Measurements from ENCODE around the gene CMBL. TPM values are rescaled to one million over a fixed set of nuclear protein-coding genes. Genes with fewer than 3 reads are reported as not detected.
"Not testable (repeated sequence)": the region's sequence is repeated elsewhere in the genome, so short reads cannot be mapped to it uniquely, and the experiment has no call there.

CMBL gene
- total and polyA plus RNA-seq, 2 donors: 1.9 to 8.1 TPM

DNA sequence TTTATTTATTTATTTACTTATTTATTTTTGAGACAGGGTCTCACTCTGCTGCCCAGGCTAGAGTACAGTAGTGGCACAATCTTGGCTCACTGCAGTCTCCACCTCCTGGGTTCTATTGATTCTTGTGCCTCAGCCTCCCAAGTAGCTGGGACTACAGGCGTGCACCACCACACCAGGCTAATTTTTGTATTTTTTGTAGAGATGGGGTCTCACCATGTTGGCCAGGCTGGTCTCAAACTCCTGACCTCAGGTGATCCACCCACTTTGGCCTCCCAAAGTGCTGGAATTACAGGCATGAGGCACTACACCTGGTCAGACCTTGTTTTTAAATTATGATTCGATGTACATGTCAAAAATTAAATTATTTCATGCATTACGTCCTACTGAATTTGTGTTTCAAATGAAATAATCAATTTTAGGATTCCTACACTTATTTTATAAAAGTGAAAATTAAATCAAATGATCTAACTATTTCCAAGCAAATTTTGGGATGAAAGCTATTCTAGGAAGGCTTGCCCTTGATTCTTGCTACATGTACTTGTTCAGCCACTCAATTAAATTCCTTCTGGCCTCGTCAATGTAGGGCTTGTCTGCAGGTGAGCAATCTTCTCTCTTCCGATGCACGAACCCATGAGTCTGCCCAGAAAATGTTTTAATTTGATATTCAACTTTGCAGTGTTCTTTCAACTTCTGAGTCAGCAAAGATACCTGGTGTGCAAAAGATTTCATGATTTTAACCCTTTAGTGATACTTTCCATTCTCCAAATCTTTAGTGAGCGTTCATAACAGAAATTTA, 27.6 kb downstream of the CMBL start:
- H3K4me1 ChIP-seq (ENCODE audit: control insufficient read depth in 2 of 2, insufficient read depth in 2 of 2, low read length in 2 of 2): peaks cover 0 to 9% of the 10 kb centered on the region in 2 donors
- H3K36me3 ChIP-seq (ENCODE audit: control insufficient read depth in 2 of 2, insufficient read depth in 2 of 2, low read length in 1 of 2): no peaks in the 10 kb centered on the region
- H3K4me3 ChIP-seq (ENCODE audit: low read length in 2 of 2): no peak overlapping the region
- H3K27me3 ChIP-seq (ENCODE audit: control insufficient read depth in 2 of 2, insufficient read depth in 1 of 2, low read length in 1 of 2): no peaks in the 10 kb centered on the region
- DNase-seq (ENCODE audit: low read depth in 6 of 9, low spot score in 9 of 9): no peak
- no peak overlapping the region for H3K27ac ChIP-seq (ENCODE audit: low read depth in 1 of 2, low read length in 1 of 2)
- 96% methylated on average over 7 of the region's 7 CpGs for WGBS
- H3K9me3 ChIP-seq (ENCODE audit: control insufficient read depth in 2 of 2, insufficient read depth in 1 of 2, low read length in 1 of 2): no peaks in the 10 kb centered on the region

DNA sequence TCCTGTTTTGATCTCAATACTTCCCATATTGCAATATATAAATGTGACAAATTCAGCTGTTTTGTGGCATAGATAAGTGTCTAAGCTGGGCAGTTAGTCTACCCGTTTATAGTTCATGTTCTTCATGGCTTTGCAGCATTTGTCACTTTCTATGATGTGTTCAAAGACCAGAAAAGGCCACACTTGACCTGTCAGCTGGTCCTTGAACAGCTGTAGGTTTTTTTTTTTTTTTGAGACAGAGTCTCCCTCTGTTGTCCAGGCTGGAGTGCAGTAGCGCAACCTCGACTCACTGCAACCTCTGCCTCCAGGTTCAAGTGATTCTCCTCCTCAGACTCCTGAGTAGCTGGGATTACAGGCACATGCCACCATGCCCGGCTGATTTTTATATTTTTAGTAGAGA, 28.4 kb downstream of the CMBL start:
- H3K9me3 ChIP-seq (ENCODE audit: control insufficient read depth in 2 of 2, insufficient read depth in 1 of 2, low read length in 1 of 2): no peaks in the 10 kb centered on the region
- no peak for DNase-seq (ENCODE audit: low read depth in 6 of 9, low spot score in 9 of 9)
- H3K4me3 ChIP-seq (ENCODE audit: low read length in 2 of 2): no peak overlapping the region
- no peak overlapping the region for H3K27ac ChIP-seq (ENCODE audit: low read depth in 1 of 2, low read length in 1 of 2)
- no peaks in the 10 kb centered on the region for H3K36me3 ChIP-seq (ENCODE audit: control insufficient read depth in 2 of 2, insufficient read depth in 2 of 2, low read length in 1 of 2)
- H3K27me3 ChIP-seq (ENCODE audit: control insufficient read depth in 2 of 2, insufficient read depth in 1 of 2, low read length in 1 of 2): no peaks in the 10 kb centered on the region
- 97% methylated on average over 4 of the region's 4 CpGs for WGBS
- H3K4me1 ChIP-seq (ENCODE audit: control insufficient read depth in 2 of 2, insufficient read depth in 2 of 2, low read length in 2 of 2): peaks cover 0 to 10% of the 10 kb centered on the region in 2 donors

DNA sequence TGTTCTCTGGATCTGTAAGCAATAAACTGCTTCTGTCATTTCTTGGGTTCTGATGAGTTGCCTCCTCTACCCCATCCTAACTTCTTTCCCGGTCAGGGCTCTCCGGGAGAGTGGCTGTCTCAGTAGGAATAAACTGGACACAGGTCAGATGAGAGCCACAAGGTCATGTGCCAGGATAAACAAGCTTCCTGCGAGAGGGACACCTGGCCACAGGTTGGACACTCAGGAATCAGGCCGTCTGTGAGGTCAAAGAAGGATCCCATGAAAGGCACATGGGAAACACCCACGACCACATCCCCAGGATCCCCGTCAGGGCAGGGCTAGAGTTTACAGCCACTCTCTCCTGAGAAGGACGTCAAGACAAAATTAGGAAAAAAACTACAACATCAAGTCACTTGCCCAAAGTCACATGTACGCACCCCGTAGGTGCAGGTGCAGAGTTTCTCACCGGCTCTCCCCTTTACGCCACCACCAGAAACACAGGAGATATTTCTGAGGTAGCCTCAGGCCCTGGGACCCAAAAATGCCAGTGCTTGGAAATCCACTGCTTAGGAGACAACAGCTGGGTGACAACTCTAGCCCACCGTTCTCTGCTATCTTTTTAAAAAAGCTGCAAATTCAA, 28.9 kb downstream of the CMBL start:
- H3K27ac ChIP-seq (ENCODE audit: low read depth in 1 of 2, low read length in 1 of 2): no peak overlapping the region
- WGBS: 96% methylated on average over 12 of the region's 12 CpGs
- peaks cover 0 to 10% of the 10 kb centered on the region in 2 donors for H3K4me1 ChIP-seq (ENCODE audit: control insufficient read depth in 2 of 2, insufficient read depth in 2 of 2, low read length in 2 of 2)
- no peaks in the 10 kb centered on the region for H3K27me3 ChIP-seq (ENCODE audit: control insufficient read depth in 2 of 2, insufficient read depth in 1 of 2, low read length in 1 of 2)
- DNase-seq (ENCODE audit: low read depth in 6 of 9, low spot score in 9 of 9): no peak
- H3K9me3 ChIP-seq (ENCODE audit: control insufficient read depth in 2 of 2, insufficient read depth in 1 of 2, low read length in 1 of 2): no peaks in the 10 kb centered on the region
- no peaks in the 10 kb centered on the region for H3K36me3 ChIP-seq (ENCODE audit: control insufficient read depth in 2 of 2, insufficient read depth in 2 of 2, low read length in 1 of 2)
- H3K4me3 ChIP-seq (ENCODE audit: low read length in 2 of 2): no peak overlapping the region

DNA sequence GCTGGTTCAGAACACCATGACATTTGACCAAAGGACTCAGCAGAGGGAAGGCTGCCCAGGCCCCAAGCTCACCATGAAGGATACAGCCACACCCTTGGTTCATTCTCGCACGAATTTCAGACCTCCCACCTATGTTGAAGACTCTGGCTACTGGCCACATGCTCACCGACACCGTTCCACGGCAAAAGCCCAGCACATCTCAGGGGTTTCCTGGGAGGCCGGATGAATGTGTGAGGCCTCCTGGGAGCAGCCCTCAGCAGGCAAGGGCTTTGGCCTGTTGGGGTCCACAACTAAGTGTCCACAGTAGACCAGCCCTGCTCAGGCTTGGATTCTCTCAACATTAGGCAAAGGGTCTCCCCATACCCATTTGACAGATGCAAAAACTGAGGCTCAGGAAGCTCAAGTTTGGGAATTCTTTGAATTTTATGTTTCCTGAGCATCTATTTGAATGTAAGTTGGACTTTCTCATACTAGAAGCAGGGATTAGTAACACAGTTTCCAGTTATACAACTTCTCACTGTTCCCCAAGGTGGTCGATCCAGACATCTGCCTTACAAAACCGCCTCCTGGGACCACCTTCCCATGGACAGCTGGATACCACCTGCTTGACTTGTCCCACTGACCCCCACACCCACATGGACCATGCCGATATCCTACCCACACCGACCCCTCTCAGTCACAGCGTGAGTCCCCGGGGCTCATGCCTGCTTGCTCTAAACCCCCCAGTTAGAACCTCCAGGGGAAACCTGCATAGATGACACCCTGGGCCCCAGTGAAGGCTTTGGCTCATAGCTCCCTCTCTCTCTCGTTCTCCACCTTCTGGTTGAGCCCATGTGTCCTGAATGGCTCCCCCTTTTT, 29.7 kb downstream of the CMBL start:
- no peak overlapping the region for H3K27ac ChIP-seq (ENCODE audit: low read depth in 1 of 2, low read length in 1 of 2)
- H3K4me3 ChIP-seq (ENCODE audit: low read length in 2 of 2): no peak overlapping the region
- H3K36me3 ChIP-seq (ENCODE audit: control insufficient read depth in 2 of 2, insufficient read depth in 2 of 2, low read length in 1 of 2): no peaks in the 10 kb centered on the region
- no peaks in the 10 kb centered on the region for H3K27me3 ChIP-seq (ENCODE audit: control insufficient read depth in 2 of 2, insufficient read depth in 1 of 2, low read length in 1 of 2)
- DNase-seq (ENCODE audit: low read depth in 6 of 9, low spot score in 9 of 9): no peak
- peaks cover 0 to 10% of the 10 kb centered on the region in 2 donors for H3K4me1 ChIP-seq (ENCODE audit: control insufficient read depth in 2 of 2, insufficient read depth in 2 of 2, low read length in 2 of 2)
- no peaks in the 10 kb centered on the region for H3K9me3 ChIP-seq (ENCODE audit: control insufficient read depth in 2 of 2, insufficient read depth in 1 of 2, low read length in 1 of 2)
- 96% methylated on average over 13 of the region's 13 CpGs for WGBS

DNA sequence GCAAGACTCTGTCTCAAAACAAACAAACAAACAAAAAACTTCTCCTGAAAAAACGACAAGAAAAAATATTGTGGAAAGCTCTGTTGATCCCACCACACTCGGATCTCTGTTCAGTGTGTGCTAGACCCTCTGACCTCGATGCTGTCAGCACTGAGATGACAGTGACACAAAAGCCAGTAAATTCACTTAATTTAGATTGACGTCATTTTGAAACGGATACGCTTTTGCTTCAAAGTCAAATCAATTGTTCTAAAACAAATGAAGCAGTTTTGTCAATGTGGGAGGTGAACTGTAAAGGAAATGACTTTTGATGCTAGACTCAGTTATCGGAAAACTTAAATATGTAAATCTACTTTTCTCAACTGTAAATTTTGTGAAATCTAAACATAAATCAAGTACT, 31.0 kb downstream of the CMBL start:
- Histone ChIP-seq H3K9me3 (ENCODE audit: control insufficient read depth in 2 of 2, insufficient read depth in 1 of 2, low read length in 1 of 2) (no peaks in the 10 kb centered on the region), H3K4me1 (ENCODE audit: control insufficient read depth in 2 of 2, insufficient read depth in 2 of 2, low read length in 2 of 2) (peaks cover 0 to 10% of the 10 kb centered on the region in 2 donors), H3K4me3 (ENCODE audit: low read length in 2 of 2) (no peak overlapping the region), H3K36me3 (ENCODE audit: control insufficient read depth in 2 of 2, insufficient read depth in 2 of 2, low read length in 1 of 2) (no peaks in the 10 kb centered on the region), H3K27ac (ENCODE audit: low read depth in 1 of 2, low read length in 1 of 2) (no peak overlapping the region), H3K27me3 (ENCODE audit: control insufficient read depth in 2 of 2, insufficient read depth in 1 of 2, low read length in 1 of 2) (no peaks in the 10 kb centered on the region)
- 93% methylated on average over 7 of the region's 7 CpGs for WGBS
- DNase-seq (ENCODE audit: low read depth in 6 of 9, low spot score in 9 of 9): no peak

DNA sequence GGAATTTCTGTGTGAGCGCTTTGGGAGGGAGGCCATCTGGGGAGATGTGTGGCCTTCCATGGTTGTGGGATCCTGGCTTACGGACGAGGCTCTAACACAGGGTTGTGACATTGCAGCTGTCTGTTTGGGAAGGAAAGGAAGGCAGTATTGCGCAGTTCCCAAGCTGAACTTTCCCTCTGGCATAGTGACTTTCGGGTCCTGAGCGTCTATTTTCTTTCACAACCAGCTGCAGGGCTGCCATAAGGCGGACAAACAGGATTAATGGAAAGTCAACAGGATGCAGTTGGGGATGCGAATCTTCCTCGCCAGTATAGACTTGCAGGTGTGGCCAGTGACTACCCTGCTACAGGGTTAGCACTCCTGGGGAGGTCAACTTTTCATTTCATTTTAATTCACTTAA, 31.7 kb downstream of the CMBL start:
- Histone ChIP-seq H3K4me3 (ENCODE audit: low read length in 2 of 2) (no peak overlapping the region), H3K36me3 (ENCODE audit: control insufficient read depth in 2 of 2, insufficient read depth in 2 of 2, low read length in 1 of 2) (no peaks in the 10 kb centered on the region), H3K27me3 (ENCODE audit: control insufficient read depth in 2 of 2, insufficient read depth in 1 of 2, low read length in 1 of 2) (no peaks in the 10 kb centered on the region), H3K4me1 (ENCODE audit: control insufficient read depth in 2 of 2, insufficient read depth in 2 of 2, low read length in 2 of 2) (peaks cover 0 to 10% of the 10 kb centered on the region in 2 donors), H3K9me3 (ENCODE audit: control insufficient read depth in 2 of 2, insufficient read depth in 1 of 2, low read length in 1 of 2) (no peaks in the 10 kb centered on the region), H3K27ac (ENCODE audit: low read depth in 1 of 2, low read length in 1 of 2) (no peak overlapping the region)
- no peak for DNase-seq (ENCODE audit: low read depth in 6 of 9, low spot score in 9 of 9)
- 98% methylated on average over 9 of the region's 9 CpGs for WGBS

DNA sequence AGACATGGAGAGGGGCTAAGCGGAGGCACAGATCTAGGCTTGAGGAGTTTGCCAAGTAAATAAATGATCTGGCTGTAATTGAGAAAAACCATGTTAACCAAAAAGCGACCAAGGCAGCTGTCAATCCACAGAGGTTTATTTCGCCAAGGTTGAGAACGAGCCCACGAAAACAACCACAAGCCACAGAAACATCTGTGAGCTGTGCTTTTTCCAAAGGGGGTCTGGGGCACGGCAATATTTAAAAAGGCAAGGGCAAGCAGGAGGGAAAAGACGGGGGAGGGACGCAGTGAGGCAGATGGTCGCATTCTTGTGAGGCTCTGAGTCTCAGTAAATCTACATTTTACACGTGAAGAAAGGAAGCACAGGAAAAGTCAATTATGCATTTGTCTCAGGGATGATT, 32.2 kb downstream of the CMBL start:
- WGBS: 7% methylated on average over 10 of the region's 10 CpGs
- DNase-seq (ENCODE audit: low read depth in 6 of 9, low spot score in 9 of 9): peak in 3 of 9 donors; percentile 8 to 44 (median 15)
- no peaks in the 10 kb centered on the region for H3K27me3 ChIP-seq (ENCODE audit: control insufficient read depth in 2 of 2, insufficient read depth in 1 of 2, low read length in 1 of 2)
- no peaks in the 10 kb centered on the region for H3K36me3 ChIP-seq (ENCODE audit: control insufficient read depth in 2 of 2, insufficient read depth in 2 of 2, low read length in 1 of 2)
- H3K4me3 ChIP-seq (ENCODE audit: low read length in 2 of 2): no peak overlapping the region
- H3K9me3 ChIP-seq (ENCODE audit: control insufficient read depth in 2 of 2, insufficient read depth in 1 of 2, low read length in 1 of 2): no peaks in the 10 kb centered on the region
- no peak overlapping the region for H3K27ac ChIP-seq (ENCODE audit: low read depth in 1 of 2, low read length in 1 of 2)
- H3K4me1 ChIP-seq (ENCODE audit: control insufficient read depth in 2 of 2, insufficient read depth in 2 of 2, low read length in 2 of 2): peaks cover 0 to 10% of the 10 kb centered on the region in 2 donors

DNA sequence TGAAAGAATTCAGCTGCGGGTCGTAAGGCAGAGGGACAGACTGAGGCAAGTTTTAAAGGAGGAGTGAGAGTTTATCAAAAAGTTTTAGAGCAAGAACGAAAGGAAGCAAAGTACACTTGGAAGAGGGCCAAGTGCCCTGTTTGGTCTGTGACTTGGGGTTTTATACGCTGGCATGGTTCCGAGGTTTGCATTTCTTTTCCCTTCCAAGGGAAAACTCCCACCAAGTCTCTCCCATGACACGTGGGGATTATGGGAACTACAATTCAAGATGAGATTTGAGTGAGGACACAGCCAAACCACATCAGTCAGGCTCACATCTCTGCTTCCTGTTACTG, 34.9 kb downstream of the CMBL start:
- not testable (repeated sequence) for H3K4me3 ChIP-seq (ENCODE audit: low read length in 2 of 2); H3K27me3 ChIP-seq (ENCODE audit: control insufficient read depth in 2 of 2, insufficient read depth in 1 of 2, low read length in 1 of 2); H3K36me3 ChIP-seq (ENCODE audit: control insufficient read depth in 2 of 2, insufficient read depth in 2 of 2, low read length in 1 of 2); H3K9me3 ChIP-seq (ENCODE audit: control insufficient read depth in 2 of 2, insufficient read depth in 1 of 2, low read length in 1 of 2); DNase-seq (ENCODE audit: low read depth in 6 of 9, low spot score in 9 of 9); H3K27ac ChIP-seq (ENCODE audit: low read depth in 1 of 2, low read length in 1 of 2)
- peaks cover 0 to 10% of the 10 kb centered on the region in 2 donors for H3K4me1 ChIP-seq (ENCODE audit: control insufficient read depth in 2 of 2, insufficient read depth in 2 of 2, low read length in 2 of 2)
- WGBS: 79% methylated on average over 6 of the region's 6 CpGs

Data from thymus (tissue), 11 donors.